NCI-H524 treated with DMSO at 0.1 percent for 48 hours (cell line): Measurements from ENCODE around the gene HOXC13.

ENCODE experiments used
- DNase-seq: peaks from one replicate; lab custom pipeline; 2025; lab: John Stamatoyannopoulos, UW

The HOXC13 gene

DNA sequence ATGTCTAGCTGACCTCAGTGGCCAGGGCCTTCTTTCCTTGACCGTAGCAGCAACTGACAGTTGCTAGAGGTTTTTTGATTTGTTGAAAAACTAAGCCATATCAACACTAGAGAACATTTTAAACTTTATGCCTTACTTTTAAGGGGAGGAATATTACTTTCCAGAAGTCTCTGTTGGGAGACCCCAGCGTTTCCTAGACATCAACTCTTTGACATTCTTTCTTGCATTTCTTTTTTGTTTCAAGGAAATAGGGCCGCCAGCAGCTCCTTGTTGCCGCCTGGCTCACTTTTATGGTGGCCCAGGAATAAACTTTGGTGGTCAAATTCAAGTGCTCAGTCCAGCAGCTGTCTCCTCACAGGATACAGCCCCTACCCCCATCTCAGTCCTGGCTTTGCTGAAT, 31.8 kb downstream of the HOXC13 start:
- DNase-seq, result no peak

DNA sequence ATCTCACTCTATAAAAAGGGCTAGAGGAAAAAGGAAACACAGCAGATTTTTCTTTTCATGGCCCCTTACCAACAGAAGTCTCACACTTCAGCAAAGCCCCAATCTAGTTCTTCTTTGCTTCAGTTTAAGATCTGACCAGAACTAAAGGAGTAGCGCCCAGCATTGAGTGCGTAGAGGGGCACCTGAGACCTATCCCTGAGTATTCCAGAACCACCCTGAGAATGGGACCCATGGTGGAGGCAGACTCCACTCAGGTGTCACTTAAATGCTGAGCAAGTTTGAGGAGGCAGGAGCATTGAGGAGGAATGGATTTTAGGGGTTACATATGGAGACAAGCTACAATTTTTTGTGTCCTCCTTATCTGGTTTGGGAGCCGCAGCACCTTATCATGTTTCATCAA, 32.5 kb downstream of the HOXC13 start:
- no peak for DNase-seq

DNA sequence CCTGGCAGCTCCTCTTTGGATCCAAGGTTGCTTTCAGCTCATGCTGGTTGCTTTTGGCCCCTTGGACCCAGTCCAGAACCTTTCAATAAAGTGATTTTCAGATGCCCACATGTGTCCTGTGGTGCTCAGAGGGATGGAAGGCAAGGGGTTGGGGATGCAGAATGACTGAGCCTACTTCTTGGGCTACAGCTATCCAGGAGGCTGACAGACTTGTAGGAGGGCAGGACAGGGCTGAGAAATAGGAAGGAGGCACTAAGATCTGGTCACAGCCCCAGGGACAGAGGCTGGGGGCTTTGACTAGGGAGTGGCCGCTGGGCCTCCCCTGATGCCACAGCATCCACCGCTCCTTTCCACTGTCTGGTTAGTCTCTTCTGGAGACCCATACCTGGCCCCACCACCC, 33.1 kb downstream of the HOXC13 start:
- no peak for DNase-seq

DNA sequence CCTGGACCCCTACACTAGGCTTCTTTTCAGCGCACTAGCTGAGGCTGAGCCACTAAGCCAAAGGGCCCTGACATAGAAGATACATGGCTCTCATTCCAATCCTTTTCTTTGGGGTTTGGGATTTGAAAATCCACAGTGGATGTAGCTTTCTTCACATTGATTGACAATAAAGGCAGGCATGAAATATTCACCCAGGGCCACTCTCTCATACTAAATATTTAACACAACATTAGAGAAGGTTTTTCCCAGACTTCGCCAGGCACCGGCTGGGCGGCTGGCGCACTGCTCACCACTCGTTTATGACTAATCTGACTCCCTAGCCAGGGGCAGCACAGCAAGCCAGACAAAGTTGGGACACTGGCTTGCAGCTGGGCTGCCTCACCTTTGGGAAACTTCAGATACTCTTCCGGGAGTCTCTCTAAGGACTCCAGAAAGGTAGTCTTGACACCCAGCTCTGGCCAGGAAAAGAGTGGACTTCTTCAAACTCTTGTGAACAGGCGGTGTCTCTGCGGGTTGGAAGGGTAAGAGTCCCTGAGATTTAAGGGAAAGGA, 33.6 kb downstream of the HOXC13 start:
- no peak for DNase-seq

- no peak for DNase-seq
Observed at GRCh38 chr12:53972722-53973235, 34.1 kb downstream of the HOXC13 start, which contains the start of gene HOXC11. HOXC11 (plus strand) TSS chr12:53973126; CDS start chr12:53973242, 116 bp downstream.

DNA sequence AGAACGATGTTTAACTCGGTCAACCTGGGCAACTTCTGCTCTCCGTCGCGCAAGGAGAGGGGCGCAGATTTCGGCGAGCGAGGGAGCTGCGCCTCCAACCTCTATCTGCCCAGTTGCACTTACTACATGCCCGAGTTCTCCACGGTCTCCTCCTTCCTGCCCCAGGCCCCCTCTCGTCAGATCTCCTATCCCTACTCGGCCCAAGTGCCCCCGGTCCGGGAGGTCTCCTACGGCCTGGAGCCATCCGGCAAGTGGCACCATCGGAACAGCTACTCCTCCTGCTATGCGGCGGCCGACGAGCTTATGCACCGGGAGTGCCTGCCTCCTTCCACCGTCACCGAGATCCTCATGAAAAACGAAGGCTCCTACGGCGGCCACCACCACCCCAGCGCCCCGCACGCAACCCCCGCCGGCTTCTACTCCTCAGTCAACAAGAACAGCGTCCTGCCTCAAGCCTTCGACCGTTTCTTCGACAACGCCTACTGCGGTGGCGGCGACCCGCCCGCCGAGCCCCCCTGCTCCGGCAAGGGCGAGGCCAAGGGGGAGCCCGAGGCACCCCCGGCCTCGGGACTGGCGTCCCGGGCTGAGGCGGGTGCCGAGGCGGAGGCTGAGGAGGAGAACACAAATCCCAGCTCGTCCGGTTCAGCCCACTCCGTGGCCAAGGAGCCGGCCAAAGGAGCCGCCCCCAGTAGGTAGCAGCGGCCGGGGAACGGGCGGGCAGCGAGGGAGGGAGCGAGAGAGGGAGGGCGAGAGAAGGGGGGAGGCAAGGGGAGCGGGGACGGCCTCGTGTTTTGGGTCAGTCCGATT, 34.8 kb downstream of the HOXC13 start:
- DNase-seq, result no peak

GRCh38 chr12:53974084-53975063, 35.7 kb downstream of the HOXC13 start, which contains the start of gene HOTAIR:
HOTAIR (minus strand) TSS chr12:53974954.
- DNase-seq, result no peak

GRCh38 chr12:53975064-53975471, 36.4 kb downstream of the HOXC13 start:
- DNase-seq, result no peak

DNA sequence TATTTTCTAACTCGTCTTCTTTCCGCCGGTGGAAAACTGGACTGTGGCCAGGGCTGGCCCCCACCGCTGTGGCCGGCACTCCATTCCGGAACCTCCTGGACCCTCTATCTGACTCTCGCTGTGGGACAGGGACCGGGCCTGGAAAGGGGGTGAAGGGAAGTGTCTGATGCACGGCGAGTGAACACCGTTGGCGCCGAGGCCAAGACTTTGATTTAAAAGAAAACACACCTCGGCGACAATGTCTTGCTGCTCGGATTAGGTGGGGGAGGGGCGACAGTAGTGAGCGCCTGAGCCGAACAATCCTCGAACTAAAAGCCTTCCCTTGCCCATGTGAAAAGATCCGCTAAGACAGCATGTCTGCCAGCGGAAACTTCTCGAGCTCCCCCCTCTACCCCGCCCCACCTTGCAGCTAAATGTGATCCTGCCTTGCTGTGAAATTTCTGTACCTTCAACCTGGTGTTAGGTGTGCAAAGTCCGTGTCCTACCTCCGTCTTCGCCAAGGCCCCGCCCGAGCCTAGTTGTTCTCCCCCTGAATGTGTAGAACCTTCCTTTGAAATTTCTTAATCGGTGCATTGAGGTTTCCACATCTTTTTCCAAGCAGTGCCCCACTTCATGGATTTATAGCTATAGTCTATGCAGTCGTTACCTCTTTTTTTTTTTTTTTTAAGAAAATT, 37.0 kb downstream of the HOXC13 start:
- no peak for DNase-seq

DNA sequence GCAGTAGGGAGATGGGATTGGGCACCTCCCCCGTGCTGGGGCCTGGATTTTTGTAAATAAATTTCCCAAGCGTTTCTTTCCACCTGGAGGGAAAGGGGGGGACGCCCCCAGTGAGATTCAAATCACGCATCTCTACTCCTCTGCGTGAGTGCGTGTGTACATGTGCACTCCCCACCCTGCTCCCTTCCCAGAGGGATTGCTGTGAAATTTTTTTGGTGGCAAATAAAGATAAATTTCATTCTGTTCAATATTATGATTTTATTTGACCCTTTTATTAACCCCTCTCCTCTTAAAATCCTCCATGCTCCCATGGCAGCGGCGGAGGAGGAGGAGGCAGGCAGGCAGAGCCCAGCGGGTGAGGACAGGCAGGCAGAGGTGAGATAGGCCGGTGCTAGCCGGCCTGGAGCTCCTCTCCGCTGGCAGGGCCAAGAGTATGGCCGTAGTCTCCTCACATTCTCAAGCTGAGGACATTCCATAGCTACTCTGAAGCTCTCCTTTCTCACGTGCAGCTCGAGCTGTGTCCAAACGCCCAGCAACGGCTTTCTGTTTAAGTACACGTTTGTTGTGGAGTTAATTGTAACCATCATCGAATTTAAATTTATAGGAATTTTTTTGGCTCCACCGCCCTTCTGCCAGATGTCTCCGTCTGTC, 37.7 kb downstream of the HOXC13 start:
- no peak for DNase-seq

DNA sequence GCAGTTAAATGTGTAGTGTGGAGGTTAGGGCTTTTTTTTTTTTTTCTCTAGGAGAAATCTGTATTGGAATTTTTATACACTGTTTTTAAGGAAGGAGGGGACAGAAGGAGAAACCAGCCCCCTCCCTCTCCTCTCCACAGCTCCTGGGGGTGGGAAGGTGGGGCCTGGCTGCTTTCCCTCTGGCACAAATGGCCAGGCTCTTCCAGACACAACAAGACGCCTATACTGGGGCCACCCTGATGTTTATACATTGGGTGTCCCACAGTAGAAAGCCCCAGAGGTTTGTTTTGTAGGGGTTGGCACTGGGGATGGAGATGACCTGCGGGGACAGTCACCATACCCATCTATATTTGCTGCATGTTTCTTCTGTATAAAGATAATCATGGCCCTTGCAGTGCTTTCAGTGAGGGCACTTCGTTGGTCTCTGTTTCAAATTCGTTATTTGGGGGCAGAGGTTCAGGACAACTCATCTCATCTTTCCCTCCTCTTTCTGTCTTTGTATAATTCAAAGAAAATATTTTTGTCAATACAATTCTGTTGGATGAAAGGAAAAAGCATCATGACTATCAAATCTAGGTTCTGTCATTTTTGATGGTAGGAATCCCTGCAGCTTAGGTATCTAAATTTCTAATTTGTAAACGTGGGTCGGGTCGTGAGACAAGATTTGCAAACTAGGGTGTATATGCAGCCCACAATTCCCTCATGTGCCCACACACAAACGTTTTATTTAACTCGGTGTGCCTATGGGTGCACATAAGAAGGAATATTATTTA, 38.4 kb downstream of the HOXC13 start:
- no peak for DNase-seq

DNA sequence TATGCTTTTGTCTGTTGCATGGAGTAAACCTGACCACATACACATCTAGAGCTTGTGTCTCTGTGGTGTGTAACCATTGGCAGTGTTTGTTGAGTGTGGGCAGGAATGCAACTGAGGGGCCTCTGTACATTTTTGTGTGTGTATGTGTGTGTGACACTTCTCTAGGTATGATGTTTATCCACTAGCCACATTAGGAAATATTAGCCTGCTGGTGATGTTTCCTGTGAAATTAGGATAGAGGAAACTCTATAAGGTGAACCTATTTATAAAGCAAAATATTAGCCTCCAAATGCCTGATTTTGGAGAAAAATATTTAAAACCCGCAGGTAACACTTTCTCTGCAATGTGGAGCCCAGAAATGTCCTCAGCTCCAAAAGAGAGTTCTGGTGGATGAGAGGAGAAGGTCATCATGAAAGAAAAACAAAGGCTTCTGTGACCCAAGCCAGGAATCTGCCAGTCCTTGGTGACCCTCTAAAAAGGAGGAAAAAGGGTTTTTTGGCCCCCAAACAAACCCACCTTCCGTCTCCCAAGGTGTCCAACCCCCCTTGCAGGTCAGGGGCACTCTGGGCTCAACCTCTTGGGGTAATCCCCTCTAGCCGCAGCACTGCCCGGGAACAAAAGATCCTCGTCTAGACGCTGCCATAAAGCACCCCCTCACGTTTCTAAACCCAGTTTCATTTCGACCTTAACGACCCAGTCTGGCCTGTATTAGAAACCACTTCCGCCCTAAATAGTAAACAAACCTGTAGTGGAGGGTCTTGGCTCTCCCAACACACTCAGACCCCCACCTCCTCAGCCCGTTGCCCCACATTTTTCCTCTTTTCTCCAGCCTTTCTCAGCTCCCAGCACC, 39.2 kb downstream of the HOXC13 start:
- DNase-seq, result no peak

GRCh38 chr12:53978477-53979356, 40.1 kb downstream of the HOXC13 start:
- no peak for DNase-seq

- DNase-seq, result no peak
Observed at GRCh38 chr12:53980104-53980801, 41.6 kb downstream of the HOXC13 start.

GRCh38 chr12:53980802-53981496, 42.3 kb downstream of the HOXC13 start:
- no peak for DNase-seq

DNA sequence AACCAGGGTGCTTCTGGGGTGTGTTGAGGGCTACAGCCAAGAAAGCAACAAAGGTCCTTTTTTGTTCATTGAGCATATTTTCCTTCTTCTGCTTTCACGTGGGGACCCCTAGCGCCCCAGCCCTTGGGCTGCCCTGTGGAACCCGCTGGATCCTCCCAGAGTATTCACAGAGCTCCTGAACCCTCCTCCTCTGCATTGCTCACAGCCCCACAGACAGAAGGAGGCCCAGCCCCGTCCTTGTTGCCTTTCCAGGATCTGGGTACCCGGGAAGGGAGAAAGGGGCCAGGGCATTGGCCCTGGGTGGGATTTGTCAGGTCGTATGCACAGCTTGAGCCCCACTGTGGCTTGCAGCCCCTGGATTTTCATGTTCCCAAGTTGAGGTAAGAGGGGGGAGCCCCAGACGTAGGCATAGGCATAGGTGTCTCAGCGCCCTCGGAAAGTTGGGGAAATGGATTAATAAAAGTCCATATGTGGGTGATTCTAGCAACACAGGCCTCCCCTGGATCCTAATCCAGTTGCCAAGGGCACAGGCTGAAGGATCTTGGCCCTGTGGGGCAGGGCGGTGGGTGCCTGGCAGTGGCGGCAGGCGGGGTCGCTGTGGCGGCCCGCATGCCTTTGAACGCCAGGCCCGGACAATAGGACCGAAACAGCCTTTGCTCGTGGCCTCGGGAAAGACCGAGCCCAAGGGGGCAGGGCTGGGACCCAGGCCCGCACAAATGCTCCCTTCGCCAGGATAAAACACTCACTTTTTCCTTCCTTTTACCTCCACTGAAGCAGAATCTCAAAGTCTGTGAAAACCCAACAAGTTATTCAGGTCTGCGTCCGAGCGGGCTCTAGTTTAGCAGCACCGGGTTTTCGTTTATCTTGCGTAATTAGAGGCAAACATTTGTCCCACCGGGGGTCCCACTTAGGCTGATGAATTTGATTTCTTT, 43.3 kb downstream of the HOXC13 start:
- no peak for DNase-seq
